Measurements from ENCODE around the gene GIT2.
"Not testable (repeated sequence)": the region's sequence is repeated elsewhere in the genome, so short reads cannot be mapped to it uniquely, and the experiment has no call there.

The GIT2 gene

DNA sequence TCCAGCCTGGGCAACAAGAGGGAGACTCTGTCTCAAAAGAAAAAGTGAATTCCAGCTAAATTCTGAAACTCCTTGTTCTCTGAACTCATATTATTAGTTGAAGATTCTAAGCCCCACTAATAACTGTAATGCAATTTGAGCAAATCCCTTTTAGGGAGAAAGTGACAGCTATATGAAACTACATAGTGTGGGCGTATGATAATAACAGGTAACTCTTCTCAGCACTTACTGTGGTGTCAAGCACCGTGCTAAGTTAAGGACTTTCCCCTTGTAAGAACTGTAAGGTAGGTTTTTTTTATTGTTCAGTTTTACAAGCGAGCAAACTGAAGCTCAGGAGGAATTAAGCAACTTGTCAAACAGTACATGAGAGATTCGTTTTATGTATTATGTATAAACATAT is 8.4 kb upstream of the GIT2 start:
- no peak for DNase-seq

DNA sequence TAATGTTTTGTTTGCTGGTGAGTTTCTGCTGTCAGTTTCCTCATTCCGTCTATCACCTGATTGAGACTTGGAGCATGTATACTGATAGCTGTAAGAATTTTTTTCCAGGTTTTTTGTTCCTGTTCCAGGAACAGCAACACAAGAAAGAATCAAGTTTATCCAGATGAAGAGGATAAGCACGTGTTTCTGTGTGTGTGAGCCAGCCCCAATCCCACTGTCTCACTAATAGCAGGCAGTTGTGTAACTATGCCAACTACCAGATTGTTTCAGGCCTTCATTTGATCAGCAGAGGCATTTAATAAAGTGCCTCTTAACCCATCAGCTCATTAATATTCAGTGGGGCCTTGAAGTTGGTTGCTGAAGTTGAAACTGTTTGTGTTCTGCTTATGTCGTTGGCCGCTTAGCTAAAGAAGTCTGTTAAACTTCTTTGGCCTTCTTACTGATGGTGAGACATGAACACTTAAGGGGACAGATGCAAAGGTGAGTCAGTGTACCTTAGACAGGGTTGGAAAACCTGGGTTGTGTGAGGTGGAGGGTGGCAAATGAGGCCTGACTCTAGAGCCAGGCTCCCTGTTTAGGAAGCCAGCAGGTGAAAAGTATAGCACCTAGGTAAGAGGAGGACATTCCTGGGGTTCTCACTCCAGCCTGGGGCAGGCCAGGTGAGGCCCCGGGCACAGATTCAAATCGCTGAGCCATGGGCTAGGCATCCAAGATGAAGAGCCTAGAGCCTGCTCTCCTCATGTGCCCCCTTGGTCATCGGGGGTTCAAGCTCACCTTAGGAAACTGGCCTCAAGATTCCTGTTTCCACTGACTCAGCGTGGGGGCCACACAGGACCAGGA is 6.7 kb upstream of the GIT2 start:
- no peak for DNase-seq

DNA sequence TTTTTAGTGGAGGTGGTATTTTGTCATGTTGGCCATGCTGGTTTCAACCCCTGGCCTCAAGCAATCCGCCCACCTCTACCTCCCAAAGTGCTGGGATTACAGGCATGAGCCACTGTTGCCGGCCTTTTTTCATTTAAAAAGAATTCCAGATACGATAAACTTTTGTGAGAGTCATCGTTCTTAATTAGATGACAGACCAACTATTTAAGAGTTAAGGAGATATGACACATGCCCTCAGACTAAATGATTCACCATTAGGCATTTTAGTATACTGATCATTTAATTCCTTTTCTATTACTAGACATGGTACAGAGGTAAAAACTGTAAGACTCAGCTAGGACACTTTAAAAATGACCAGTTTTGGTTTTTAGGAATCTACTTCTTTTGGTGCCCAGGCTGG is 5.4 kb upstream of the GIT2 start:
- no peak for DNase-seq

DNA sequence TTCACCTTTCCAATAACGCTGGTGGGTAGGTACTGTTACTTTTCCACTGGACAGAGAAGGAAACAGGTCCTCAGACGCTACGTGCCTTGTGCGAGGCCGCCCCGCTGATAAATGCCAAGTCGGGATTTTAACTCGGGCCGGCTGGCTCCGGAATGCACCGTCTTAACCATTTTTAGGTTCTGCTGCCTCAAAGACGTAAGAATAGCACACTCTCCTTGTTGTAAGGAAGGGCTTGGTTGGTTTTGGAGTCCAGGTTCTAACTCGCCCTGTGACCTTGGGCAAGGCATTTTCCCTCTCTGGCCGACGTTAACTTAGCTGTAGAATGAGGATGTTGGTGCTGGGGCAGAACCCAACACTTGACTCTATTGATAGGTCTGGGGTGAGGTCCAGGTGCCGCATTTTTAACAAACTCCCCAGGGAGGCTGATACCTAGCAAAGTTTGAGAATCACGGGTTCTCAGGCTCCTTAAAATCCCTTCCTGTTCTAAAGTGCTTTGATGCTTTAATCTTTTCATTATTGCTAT is 3.9 kb upstream of the GIT2 start:
- DNase-seq = no peak

DNA sequence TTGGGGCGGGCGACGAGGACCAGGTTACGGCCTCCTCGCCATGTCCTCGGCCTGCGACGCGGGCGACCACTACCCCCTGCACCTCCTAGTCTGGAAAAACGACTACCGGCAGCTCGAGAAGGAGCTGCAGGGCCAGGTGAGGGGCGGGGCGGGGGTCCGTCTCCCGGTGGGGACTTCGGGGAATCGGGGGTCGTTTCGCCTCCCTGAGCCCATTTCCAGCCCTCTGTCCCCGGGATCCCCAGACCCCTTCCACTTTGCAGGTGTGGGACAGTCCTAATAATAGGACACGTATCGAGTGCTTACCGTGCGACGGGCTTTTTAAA is 3.4 kb upstream of the GIT2 start:
- no peak for DNase-seq

DNA sequence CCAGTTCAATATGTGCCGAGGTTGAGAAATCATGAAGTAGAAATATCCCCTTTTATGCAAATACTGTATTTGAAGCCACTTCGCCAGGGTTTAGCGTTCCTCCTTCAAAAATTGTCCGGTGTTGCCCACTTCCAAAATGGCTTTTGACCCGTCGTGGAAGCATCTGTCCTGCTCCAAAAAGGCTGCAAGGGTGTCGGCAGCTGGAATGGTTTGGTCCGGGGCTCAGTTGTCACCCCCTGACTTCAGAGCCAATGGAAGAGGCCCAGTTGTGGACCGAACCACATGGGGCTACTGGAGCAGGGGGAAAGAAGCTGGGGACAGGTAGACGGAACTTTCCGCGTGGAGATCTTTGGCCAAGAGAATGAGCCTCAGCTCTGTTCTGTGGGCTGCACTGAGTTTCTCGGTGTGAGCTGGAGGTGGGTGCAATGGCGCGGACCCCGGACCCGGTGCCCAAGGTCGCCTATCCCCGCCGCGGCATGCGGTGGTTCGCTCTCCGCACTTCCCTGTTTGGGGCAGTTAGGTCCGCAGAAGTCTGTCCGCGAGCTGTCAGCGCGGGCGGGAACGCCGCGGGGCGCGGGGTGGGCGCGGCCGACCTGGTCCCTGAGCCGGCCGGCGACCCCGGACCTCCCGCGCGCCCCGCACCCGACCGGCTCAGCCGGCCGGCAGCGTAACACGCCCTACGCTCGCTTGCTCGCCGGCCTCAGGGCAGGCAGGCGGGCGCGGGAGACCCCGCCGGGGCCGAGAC is 2.9 kb upstream of the GIT2 start, which contains the start of gene ANKRD13A:
Gene ANKRD13A, plus strand, starts transcription at position 527 of the 745 bp plus-strand sequence. CDS start 259 bp downstream, outside the sequence.
- peak; percentile 73 for DNase-seq

DNA sequence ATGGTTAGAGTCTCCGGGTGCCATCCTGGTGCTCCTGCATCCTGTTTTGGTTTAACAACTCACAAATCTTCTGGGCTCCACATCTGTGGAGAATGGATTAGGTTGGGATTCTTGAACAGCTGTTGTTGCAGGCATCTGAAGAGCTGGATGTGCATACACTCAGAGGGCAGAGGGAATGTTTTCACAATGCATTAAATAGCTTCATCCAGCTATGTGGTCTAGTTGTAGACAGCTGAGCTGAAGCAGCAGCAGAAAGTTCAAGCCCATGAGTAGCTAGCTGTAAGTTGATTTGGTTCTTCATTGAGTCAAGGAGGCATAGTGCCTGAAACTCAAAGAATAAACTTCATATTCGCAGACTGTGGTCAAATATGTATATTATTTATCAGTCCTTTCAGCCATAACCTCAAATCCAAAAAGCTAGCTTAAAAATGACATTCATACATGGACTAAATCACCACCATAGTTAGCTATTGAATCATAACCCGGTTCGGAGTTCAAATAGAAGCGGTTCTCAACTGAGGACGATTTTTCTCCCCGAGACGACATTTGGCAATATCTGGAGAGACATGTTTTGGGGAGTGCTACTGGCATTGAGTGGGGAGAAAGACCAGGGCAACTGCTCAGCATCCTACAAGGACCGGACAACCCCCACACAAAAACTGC is 2.2 kb upstream of the GIT2 start:
- DNase-seq = no peak

DNA sequence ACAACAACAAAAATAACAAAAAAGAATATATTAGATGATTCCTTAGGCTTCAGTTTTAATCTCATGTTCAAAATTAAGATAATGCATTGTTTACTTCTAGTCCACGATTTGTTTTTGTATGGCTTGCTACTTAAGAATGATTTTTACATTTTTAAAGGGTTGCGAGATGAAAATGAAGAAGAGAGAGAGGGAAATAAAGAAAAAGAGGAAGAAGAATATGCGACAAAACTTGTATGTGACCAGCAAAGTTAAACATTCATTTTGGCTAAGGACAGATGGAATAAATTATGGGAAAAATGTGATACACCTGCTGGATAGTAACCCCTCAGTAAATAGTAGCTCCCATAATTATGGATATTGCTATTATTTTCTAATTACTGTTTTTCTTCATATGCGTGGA is 1.2 kb upstream of the GIT2 start:
- DNase-seq = no peak

DNA sequence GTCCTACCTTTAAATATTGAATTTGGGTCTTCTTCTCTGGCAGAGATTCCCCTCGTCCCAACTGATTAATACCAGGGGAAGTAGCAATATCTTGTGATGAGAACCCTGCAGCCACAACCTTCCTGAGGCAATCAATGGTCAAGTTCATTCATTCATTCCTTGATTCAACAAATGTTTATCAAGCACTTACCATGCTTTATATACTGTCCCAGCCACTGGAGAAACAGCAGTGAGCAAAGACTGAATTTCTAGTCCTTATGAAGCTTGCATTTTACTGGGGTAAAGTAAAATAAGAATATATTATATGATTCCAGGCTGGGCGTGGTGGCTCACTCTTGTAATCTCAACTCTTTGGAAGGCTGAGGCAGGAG is 300 bp upstream of the GIT2 start:
- no peak for DNase-seq

DNA sequence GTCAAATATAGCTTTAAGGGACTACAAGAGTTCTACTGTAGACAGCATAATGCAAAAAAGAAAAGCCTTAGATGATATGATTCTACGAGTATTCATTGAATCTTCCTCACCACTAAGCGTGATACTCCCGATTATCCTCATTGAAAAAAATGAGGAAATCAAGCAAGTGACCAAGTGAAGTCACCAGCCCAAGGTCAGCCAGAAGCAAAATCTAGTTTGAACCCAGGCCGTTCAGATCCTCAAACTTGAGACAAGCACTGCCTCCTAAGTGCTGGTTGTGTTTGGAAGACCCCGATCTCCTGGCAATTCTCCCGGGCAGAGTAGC is 845 bp downstream of the GIT2 start:
- DNase-seq = no peak

DNA sequence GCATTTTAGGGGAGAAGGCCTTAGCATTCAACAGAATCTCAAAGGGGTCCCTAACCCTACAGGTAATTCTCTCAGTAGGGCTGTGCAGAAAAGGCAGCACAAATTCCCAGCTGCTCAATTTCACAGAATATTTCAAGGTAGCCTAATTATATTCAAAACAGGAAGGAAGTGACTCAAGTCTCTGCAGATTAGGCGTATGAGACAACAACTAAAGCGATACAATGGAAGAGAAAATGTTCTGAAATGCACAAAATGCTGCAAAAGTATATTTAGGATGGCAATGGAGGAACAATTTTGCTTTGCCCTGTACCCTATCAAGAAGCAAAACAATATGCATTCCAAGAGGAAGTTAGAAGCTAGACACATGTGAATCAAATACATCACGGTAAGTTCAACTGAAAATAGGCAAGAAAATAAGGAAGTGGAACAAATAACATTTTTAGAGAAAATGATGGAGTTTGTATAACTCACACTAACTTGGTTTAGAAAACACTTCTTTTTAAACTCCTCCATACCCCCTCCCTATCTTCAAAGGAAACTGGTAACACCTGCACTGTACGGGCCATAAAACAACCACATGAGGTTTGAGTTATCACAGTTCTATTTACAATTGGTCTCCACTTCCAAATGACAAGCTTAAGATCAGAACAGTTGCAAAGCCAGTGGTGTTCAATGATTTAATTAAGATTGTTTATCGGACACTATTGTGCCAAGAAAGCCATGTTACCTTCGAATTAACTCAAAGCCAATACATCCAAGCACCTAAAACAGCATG is 1.6 kb downstream of the GIT2 start:
- DNase-seq = no peak

DNA sequence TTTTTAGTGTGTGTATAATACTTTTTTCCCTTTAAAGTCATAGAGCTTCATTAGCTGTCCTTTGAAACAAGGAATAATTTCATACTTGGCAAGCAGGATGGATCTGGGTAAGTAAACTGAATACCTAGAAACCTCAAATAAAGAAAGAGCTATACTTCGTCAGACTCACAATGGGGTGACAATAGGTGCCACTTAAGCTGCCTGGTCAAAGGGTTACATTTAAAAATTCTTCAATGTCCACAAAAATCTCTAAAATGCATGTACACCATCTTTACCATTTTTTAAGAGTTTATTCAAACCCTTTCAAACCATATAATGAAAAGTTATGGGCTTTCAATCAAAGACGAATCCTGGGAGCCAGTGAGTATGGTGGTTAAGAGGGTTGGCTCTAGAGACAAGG is 3.1 kb downstream of the GIT2 start:
- DNase-seq = no peak

DNA sequence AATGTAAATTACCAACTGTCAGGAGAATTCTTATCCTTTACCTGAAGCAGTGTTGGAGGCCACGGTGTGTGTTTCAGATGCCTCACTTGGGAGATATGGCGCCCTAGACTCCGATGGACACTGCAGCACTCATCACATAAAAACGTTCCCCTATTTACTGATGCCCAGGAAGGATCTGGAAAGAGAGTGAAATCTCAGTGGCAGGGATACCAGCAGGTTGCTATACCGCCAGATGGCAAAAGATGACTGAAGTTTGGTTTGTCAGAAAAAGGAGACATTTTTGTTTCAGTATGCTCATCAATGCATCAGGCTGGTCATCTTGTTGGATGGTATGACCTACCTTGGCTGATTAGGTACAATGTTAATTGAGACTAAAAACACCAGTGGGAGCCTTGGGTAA is 4.6 kb downstream of the GIT2 start:
- DNase-seq = no peak

DNA sequence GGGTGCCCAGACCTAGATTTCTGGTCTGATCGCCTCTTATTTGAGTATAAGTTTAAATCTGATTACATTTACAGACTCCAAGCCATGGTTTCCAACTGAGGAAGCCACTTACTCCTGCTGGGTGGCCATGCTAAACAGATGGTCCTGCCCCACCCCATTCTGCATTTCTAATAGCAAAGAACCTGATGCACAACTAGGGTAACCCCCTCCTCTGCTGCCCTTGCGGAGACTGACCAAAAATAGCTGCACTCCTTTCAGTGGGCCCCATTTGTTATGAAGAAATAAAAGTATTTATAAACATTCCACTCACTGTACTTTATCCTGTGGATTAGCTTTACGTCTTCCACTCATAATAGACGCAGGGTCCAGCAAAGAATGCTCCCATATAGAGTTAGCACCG is 6.8 kb downstream of the GIT2 start:
- no peak for DNase-seq

DNA sequence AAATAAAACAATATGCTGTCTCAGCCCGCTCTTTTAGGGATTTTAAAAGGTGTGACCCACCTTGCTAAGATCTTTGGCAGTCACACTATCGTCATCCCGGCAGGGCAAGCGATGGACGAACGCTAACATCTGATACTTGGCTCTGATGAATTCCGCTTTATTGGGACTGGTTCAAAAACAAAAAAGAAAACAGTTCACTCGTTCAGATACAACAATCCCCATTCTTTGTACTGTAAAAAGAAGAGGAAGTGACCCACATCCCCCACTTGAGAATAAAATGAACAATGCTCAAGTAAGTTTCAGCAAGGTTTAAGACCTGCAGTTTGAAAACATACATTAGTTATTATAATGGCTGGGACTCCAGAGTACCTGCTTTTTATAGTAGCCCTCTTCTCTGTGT is 7.3 kb downstream of the GIT2 start:
- no peak for DNase-seq

DNA sequence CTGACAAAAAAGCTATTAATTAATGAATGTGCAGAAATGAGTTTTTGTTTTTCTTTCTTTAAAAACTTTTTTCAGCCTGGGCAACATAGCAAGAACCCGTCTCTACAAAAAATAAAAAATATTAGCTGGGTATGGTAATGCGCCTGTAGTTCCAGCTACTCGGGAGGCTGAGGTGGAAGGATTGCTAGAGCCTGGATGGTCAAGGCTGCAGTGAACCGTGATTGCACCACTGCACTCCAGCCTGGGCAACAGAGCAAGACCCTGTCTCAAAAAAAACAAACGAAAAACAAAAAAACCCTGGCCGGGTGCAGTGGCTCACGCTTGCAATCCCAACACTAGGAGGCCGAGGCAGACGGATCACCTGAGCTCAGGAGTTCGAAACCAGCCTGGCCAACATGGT is 7.9 kb downstream of the GIT2 start:
- no peak for DNase-seq

DNA sequence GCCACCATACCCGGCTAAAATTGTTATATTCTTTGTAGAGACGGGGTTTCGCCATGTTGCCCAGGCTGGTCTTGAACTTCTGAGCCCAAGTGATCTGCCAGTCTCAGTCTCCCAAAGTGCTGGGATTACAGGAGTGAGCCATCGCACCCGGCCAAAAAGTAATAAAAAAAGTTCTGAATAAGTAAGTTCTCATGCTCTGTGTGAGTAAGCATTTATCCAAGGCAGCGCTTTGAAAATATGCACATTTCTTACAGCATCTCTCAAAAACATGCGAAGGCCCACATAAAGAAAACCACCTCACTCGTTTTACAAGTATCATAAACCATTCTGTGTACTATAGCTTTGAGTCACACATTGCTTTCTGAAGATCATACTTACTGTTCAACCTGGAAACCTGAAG is 8.6 kb downstream of the GIT2 start:
- DNase-seq = no peak

DNA sequence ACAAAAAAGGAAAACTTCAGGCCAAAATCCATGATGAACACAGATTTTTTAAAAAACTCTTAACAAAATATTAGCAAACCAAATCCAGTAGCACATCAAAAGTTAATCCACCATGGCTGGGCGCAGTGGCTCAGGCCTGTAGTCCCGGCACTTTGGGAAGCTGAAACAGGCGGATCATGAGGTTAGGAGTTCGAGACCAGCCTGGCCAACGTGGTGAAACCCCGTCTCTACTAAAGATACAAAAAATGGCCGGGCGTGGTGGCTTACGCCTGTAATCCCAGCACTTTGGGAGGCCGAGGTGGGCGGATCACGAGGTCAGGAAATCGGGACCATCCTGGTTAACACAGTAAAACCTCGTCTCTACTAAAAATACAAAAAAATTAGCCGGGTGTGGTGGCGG is 9.9 kb downstream of the GIT2 start:
- not testable (repeated sequence) for DNase-seq

DNA sequence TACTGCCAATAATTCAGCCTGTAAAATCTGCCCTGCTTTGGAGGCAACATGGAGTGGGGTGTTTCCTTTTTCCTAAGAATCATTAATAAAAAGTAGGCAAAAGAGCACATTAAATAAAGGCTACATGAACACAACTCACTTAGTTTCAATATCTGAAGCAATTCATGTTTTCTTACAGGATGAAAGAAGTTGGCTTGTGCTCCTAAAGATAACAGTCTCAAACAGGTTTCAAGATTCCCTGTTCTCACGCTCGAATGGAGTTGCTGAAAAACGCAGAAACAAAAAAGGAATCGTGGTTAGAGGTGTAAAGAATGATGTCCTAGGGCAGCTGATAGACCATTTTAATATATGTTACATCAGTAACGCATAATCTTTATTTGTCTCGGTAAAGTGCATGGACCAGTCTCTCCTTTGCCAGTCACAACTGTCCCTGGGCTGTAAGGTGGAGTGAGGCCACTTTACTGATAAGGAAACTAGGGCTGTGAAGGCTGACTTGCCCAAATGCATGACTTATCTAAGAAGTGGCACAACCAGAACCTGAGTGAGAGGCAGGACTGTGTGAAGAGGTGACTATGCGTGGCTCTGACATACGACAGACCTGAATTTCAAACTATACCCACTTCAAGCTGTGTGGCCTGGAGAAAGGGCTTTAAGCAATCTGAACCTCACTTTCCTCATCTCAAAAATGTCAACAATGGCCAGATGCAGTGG is 12.6 kb downstream of the GIT2 start:
- no peak for DNase-seq

DNA sequence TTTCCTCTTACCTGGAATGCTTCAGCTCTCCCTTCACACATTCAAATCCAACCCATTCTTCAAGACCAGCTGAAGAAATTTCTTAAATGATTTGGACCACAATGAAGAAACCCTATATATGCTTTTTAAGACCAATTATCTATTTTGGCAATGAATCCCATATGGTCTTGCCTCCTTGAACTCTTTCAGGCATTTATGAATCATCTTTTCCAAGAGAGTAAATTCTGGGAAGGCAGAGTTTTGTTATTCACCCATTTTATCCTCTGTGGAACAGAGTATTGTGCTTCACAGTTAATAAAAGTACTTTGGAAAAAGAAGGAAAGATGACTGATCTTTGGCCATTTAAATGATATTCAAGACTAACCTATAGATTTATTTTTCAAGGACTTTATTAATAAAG is 14.0 kb downstream of the GIT2 start:
- no peak for DNase-seq

DNA sequence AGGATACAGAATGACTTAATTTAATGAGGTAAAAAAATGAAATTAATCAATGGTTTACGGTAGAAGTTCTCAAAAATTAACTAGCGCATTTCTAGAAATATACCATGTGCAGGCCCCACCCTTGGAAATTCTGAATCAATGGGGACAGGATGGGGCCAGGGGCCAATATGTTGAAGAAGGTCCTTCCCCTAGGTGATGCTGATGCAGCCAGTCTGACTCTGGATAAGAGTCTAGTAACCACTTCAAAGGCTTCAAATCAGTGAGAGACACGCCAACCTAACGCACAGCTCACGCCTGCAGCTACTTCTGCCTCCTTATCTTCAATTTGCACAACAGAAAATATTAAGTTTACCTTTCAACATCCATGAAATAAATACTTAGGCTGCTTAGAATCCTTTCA is 14.9 kb downstream of the GIT2 start:
- no peak for DNase-seq

DNA sequence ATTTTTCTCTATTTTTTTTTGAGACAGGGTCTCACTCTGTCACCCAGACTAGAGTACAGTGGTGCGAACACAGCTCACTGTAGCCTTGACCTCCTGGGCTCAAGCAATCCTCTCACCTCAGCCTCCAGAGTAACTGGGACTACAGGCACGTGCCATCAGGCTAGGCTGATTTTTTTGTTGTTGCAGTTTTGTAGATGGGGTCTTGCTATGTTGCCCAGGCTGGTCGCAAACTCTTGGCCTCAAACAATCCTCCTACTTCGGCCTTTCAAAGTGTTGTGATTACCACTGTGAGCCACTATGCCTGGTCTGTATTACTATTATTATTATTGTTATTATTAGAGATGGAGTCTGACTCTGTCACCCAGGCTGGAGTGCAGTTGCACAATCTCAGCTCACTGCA is 23.3 kb downstream of the GIT2 start:
- no peak for DNase-seq

DNA sequence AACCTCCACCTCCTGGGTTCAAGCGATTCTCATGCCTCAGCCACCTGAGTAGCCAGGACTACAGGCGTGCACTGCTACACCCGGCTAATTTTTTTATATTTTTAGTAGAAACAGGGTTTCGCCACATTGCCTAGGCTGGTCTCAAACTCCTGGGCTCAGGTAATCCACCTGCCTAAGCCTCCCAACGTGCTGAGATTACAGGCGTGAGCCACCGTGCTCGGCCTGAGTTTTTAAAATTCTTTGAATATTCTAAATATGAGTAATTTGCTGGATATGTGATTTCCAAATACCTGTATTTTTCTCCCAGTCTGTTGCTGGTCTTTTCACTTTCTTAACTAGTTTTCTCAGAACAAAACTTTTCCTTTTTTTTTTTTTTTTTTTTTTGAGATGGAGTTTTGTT is 27.4 kb downstream of the GIT2 start:
- no peak for DNase-seq

Data from NK-92 treated with Interleukin-12 subunit alpha and Interleukin-12 subunit beta, amount 100 ng/mL, for 24 hours (cell line).